ENCODE data around the gene GALNT9. TPM values are rescaled to one million over a fixed set of nuclear protein-coding genes. Genes with fewer than 3 reads are reported as not detected.
A peak's percentile ranks its signal among the peaks of the same experiment; 100 is the strongest.

GALNT9 gene
- total RNA-seq, 2 experiments from 2014 or later, result not detected

DNA sequence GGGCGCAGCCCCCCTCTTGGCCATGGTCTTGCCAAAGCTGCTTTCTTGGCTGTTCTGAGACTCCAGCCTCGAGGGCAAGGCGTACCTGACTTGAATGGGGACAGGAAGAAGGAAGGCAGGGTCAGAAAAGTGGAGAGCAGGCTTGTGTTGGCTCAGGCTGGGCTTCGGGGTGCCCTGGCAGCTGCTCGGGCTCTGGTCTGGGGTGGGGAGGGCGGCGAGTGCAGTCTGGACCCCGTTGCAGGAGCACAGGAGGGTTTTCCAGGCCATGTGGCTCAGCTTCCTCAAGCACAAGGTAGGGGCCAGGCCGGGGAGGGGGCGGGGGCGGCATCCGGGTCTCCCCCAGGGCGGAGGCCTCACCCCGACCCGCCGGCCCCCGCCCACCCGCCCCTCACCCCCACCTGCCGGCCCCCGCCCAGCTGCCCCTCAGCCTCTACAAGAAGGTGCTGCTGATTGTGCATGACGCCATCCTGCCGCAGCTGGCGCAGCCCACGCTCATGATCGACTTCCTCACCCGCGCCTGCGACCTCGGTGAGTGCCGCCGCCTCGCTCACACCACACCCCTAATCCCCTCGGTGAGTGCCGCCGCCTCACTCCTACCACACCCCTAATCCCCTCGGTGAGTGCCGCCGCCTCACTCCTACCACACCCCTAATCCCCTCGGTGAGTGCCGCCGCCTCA lies 180.9 kb downstream of the GALNT9 start:
- POLR2A ChIA-PET, result no interaction called here
- Mint-ChIP-seq H3K4me3 (peak overlapping the region; percentile 30), H3K36me3 (ENCODE audit: low read depth) (peaks cover 30% of the 10 kb centered on the region), H3K27ac (no peak overlapping the region), H3K4me1 (ENCODE audit: low read depth) (peaks cover 20% of the 10 kb centered on the region), H3K27me3 (no peaks in the 10 kb centered on the region), H3K9me3 (no peaks in the 10 kb centered on the region)
- intact Hi-C loops (cut with DNase I, micrococcal nuclease), result no loop called here
- DNase-seq, result no peak
- ATAC-seq (ENCODE audit: poor library complexity), result no peak
- CTCF ChIA-PET, result no interaction called here
- Histone ChIP-seq H3K4me1 (ENCODE audit: insufficient read depth, low read length) (peaks cover 26% of the 10 kb centered on the region), H3K4me3 (ENCODE audit: low read length) (no peak overlapping the region), H3K27ac (ENCODE audit: low read depth in 1 of 2, low read length in 2 of 2) (no peak overlapping the region), H3K36me3 (ENCODE audit: insufficient read depth, low read length) (peaks cover 35% of the 10 kb centered on the region), H3K9me3 (ENCODE audit: control insufficient read depth in 1 of 2, insufficient read depth in 1 of 2, low read length in 2 of 2) (no peaks in the 10 kb centered on the region), H3K27me3 (ENCODE audit: control insufficient read depth in 1 of 2, insufficient read depth in 2 of 2, low read length in 2 of 2) (no peaks in the 10 kb centered on the region)
- TF ChIP-seq, protein P1, sequence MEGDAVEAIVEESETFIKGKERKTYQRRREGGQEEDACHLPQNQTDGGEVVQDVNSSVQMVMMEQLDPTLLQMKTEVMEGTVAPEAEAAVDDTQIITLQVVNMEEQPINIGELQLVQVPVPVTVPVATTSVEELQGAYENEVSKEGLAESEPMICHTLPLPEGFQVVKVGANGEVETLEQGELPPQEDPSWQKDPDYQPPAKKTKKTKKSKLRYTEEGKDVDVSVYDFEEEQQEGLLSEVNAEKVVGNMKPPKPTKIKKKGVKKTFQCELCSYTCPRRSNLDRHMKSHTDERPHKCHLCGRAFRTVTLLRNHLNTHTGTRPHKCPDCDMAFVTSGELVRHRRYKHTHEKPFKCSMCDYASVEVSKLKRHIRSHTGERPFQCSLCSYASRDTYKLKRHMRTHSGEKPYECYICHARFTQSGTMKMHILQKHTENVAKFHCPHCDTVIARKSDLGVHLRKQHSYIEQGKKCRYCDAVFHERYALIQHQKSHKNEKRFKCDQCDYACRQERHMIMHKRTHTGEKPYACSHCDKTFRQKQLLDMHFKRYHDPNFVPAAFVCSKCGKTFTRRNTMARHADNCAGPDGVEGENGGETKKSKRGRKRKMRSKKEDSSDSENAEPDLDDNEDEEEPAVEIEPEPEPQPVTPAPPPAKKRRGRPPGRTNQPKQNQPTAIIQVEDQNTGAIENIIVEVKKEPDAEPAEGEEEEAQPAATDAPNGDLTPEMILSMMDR (IDR thresholded peaks at IDR 0.05), result no peak

DNA sequence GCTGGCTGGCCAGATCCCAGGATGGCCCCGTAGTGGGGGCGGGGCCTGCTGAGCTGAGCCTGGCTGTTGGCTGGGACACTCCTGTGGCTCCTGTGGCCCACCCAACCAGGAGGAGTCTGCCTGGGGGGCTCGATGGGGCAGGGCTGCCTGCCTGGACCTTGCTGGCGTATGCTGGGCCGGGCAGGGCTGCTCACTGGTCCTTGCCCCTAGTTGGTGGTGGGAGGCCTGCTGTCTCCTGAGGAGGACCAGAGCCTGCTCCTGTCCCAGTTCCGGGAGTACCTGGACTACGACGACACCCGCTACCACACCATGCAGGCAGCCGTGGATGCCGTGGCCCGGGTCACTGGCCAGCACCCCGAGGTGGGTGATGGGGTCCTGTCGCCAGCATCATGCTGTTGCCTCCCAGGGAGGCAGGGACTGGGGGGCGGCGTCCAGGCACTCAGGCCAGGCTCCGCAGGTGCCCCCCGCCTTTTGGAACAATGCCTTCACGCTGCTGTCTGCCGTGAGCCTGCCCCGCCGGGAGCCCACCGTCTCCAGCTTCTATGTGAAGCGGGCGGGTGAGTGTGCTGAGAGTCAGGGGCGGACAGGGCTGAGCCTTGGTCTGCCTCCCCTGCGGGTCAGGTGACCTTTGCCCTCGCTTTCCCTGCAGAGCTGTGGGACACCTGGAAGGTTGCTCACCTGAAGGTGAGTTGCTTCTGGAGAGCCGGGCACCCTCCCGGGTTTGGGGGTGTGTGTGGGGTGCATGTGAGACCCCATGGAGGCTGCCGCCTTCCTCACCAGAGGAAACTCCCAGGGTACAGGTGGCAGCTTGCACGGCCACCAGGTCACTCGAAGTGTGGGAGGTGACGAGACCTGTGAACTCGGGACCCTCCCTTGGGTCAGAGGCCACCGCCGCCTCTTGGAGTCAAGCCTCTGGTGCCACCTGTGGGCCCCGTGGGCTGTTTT lies 181.7 kb downstream of the GALNT9 start:
- Histone ChIP-seq H3K9me3 (ENCODE audit: control insufficient read depth in 1 of 2, insufficient read depth in 1 of 2, low read length in 2 of 2) (no peaks in the 10 kb centered on the region), H3K4me1 (ENCODE audit: insufficient read depth, low read length) (peaks cover 34% of the 10 kb centered on the region), H3K27ac (ENCODE audit: low read depth in 1 of 2, low read length in 2 of 2) (no peak overlapping the region), H3K4me3 (ENCODE audit: low read length) (no peak overlapping the region), H3K27me3 (ENCODE audit: control insufficient read depth in 1 of 2, insufficient read depth in 2 of 2, low read length in 2 of 2) (no peaks in the 10 kb centered on the region), H3K36me3 (ENCODE audit: insufficient read depth, low read length) (peaks cover 35% of the 10 kb centered on the region)
- peak in 1 of 14 experiments; percentile 34 for DNase-seq
- Mint-ChIP-seq H3K36me3 (ENCODE audit: low read depth) (peaks cover 35% of the 10 kb centered on the region), H3K9me3 (no peaks in the 10 kb centered on the region), H3K27me3 (no peaks in the 10 kb centered on the region), H3K4me3 (peak overlapping the region; percentile 30), H3K27ac (no peak overlapping the region), H3K4me1 (ENCODE audit: low read depth) (peaks cover 25% of the 10 kb centered on the region)
- ChIA-PET CTCF (no interaction called here), POLR2A (no interaction called here)
- ATAC-seq (ENCODE audit: poor library complexity), result no peak
- TF ChIP-seq, protein P1 (IDR thresholded peaks at IDR 0.05), result no peak
- intact Hi-C loops (cut with DNase I, micrococcal nuclease), result no loop called here

DNA sequence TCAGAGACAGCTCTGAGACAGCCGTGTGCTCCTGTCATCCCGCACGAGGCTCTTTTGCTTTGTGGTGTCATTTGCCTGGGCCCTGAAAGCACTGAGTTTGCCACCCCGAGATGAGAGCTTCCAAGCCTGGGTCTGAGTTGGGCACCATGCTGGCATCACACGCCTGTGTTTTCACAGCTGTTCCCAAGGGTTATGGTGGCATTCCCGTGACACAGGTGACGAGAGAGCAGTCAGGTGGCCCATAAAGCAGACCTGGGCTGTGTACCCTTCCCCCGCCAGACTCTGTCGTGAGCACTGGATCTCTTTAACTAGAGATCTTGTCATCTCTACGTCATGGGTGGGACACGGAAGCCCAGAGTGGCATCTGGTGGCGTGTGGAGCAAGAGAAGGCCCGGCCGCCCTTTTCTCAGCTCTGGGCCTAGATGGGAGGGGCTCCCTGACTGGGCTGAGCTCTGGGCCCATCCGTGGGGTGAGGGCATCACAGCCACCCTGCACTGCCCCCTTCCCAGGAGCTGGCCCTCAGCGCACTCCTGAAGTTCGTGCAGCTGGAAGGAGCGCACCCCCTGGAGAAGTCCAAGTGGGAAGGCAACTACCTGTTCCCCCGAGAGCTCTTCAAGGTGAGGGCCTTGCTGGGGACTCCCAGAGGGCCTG lies 182.5 kb downstream of the GALNT9 start:
- peaks cover 25% of the 10 kb centered on the region for H3K4me1 Mint-ChIP-seq (ENCODE audit: low read depth)
- peak overlapping the region; percentile 87 for H3K4me3 Mint-ChIP-seq
- TF ChIP-seq, protein P1 (IDR thresholded peaks at IDR 0.05), result no peak
- Histone ChIP-seq H3K9me3 (ENCODE audit: control insufficient read depth in 1 of 2, insufficient read depth in 1 of 2, low read length in 2 of 2) (no peaks in the 10 kb centered on the region), H3K27ac (ENCODE audit: low read depth in 1 of 2, low read length in 2 of 2) (no peak overlapping the region), H3K36me3 (ENCODE audit: insufficient read depth, low read length) (peaks cover 35% of the 10 kb centered on the region), H3K4me3 (ENCODE audit: low read length) (no peak overlapping the region), H3K27me3 (ENCODE audit: control insufficient read depth in 1 of 2, insufficient read depth in 2 of 2, low read length in 2 of 2) (no peaks in the 10 kb centered on the region), H3K4me1 (ENCODE audit: insufficient read depth, low read length) (peaks cover 42% of the 10 kb centered on the region)
- H3K27ac Mint-ChIP-seq, result peak overlapping the region; percentile 98
- peaks cover 35% of the 10 kb centered on the region for H3K36me3 Mint-ChIP-seq (ENCODE audit: low read depth)
- no peaks in the 10 kb centered on the region for H3K9me3 Mint-ChIP-seq
- ChIA-PET POLR2A (interaction anchor here (1.9 kb wide), 1 partner anchor 39 kb away, joined by 4 read pairs; no protein-coding TSS in a partner anchor), CTCF (no interaction called here)
- no peak for ATAC-seq (ENCODE audit: poor library complexity)
- DNase-seq, result no peak
- intact Hi-C loops (cut with DNase I, micrococcal nuclease), result no loop called here
- H3K27me3 Mint-ChIP-seq, result no peaks in the 10 kb centered on the region

Other genes with a start within 250 kb of the GALNT9 start
- gene DDX51, start 185.3 kb downstream of the GALNT9 start, total RNA-seq, result 10 to 100 TPM; 58.0 to 59.3 TPM
- 10 to 100 TPM; 21.8 to 22.3 TPM for gene NOC4L, start 185.1 kb downstream of the GALNT9 start, total RNA-seq
- 10 to 100 TPM; 75.8 to 80.7 TPM for gene FBRSL1, start 160.6 kb upstream of the GALNT9 start, total RNA-seq

Data from CD4-positive, alpha-beta T cell (primary cell).